Gastroesophageal sphincter (tissue), 4 donors: Measurements from ENCODE around the gene CCDC106. TPM values are rescaled to one million over a fixed set of nuclear protein-coding genes. Genes with fewer than 3 reads are reported as not detected.

Experiments used
- ATAC-seq: fragments of 150-250 bp; one replicate; pipeline ENCODE4 v1.9.1; 2016; ENCODE audit warnings: mild to moderate bottlenecking, moderate library complexity
- H3K27ac ChIP-seq, 4 donors: fragments of 200-600 bp; sonication (generic) in 3 of 4; 1 replicate in 3 of 4; 2 replicates in 1 of 4; pipeline ENCODE4 v1.5.1; 2016 to 2019
- H3K27me3 ChIP-seq: fragments of 200-600 bp; sonication (generic); one replicate; pipeline ENCODE4 v1.5.1; 2019
- H3K36me3 ChIP-seq, 2 donors: fragments of 200-600 bp; sonication (generic); one replicate each; pipeline ENCODE4 v1.5.1; 2019; ENCODE audit warnings: control low read depth in 1 of 2
- H3K4me1 ChIP-seq, 3 donors: fragments of 200-600 bp; sonication (generic); 1 replicate in 2 of 3; 2 replicates in 1 of 3; pipeline ENCODE4 v1.5.1; 2016 to 2019; ENCODE audit warnings: control low read depth in 2 of 3
- H3K4me3 ChIP-seq, 2 donors: fragments of 200-600 bp; sonication (generic); one replicate each; pipeline ENCODE4 v1.5.1; 2019; ENCODE audit warnings: mild to moderate bottlenecking in 1 of 2, moderate library complexity in 1 of 2
- H3K9me3 ChIP-seq, 3 donors: fragments of 200-600 bp; sonication (generic); one replicate each; pipeline ENCODE4 v1.5.1; 2017 to 2019; ENCODE audit warnings: control low read depth in 2 of 3
- CTCF ChIP-seq, 4 experiments: fragments of 200-600 bp in 2 of 4; fragments of 450-650 bp in 2 of 4; sonication (generic) in 1 of 4; IDR thresholded peaks; one replicate each; pipeline ENCODE4 v1.5.1; 2017 to 2019; ENCODE audit warnings: antibody characterized with exemption in 4 of 4, mild to moderate bottlenecking in 2 of 4, moderate library complexity in 2 of 4
- EP300 ChIP-seq: sonication (generic); formaldehyde crosslinking; IDR thresholded peaks from one replicate; pipeline ENCODE4 v1.6.1; 2017; ENCODE audit warnings: antibody characterized with exemption, mild to moderate bottlenecking
- POLR2A ChIP-seq, 2 donors: fragments of 450-650 bp; IDR thresholded peaks; one replicate each; pipeline ENCODE4 v1.6.1; 2017; ENCODE audit warnings: antibody characterized with exemption in 2 of 2, mild to moderate bottlenecking in 2 of 2, moderate library complexity in 1 of 2
- POLR2AphosphoS5 ChIP-seq: sonication (generic); formaldehyde crosslinking; IDR thresholded peaks from one replicate; pipeline ENCODE4 v1.6.1; 2017; ENCODE audit warnings: antibody characterized with exemption
- WGBS, 2 donors: methylation state at CpG; one replicate each; pipeline ENCODE4 v1.1.5; 2018; ENCODE audit warnings: low coverage in 1 of 2; 5-methylcytosine and 5-hydroxymethylcytosine counted together
- total RNA-seq, 4 donors: library from RNA; depleted of rRNA; stranded (reverse); fragments of >200 nt; gene quantifications; one replicate each; pipeline ENCODE4 v1.1.0, GENCODE V29; 2016

The CCDC106 gene
- total RNA-seq, 4 donors from 2014 or later, result 11.4 to 28.5 (median 15.5) TPM

- Histone ChIP-seq H3K27ac (peak overlapping the region in 2 of 4 donors; percentile 90 to 96), H3K4me1 (peaks cover 5 to 89% (median 63%) of the 10 kb centered on the region in 3 donors), H3K4me3 (no peak overlapping the region), H3K36me3 (no peaks in the 10 kb centered on the region), H3K9me3 (no peaks in the 10 kb centered on the region), H3K27me3 (no peaks in the 10 kb centered on the region)
- no peak for ATAC-seq
- WGBS, 2 donors, result 96% methylated on average over 3 of the region's 6 CpGs; no CpG with 5 or more reads in 1 of the 2 donors
- TF ChIP-seq POLR2AphosphoS5, result no peak
- no peak for TF ChIP-seq POLR2A (IDR thresholded peaks at IDR 0.05)
- peak in 3 of 4 experiments; percentile 15 to 41 (median 19) for TF ChIP-seq CTCF (IDR thresholded peaks at IDR 0.05)
- no peak for TF ChIP-seq EP300
Observed at GRCh38 chr19:55638864-55639359, 9.1 kb upstream of the CCDC106 start.

- Histone ChIP-seq H3K4me3 (peak overlapping the region; percentile 89 to 95), H3K36me3 (peaks cover 0 to 7% of the 10 kb centered on the region in 2 donors), H3K27ac (peak overlapping the region; percentile 83 to 96 (median 93)), H3K9me3 (no peaks in the 10 kb centered on the region), H3K27me3 (no peaks in the 10 kb centered on the region), H3K4me1 (peaks cover 5 to 94% (median 66%) of the 10 kb centered on the region in 3 donors)
- TF ChIP-seq POLR2A (IDR thresholded peaks at IDR 0.05) (no peak), CTCF (IDR thresholded peaks at IDR 0.05) (peak in 3 of 4 experiments; percentile 55 to 67 (median 60))
- ATAC-seq, result peak; percentile 26
- no CpG with 5 or more reads among the region's 38 CpGs for WGBS, 2 donors
Observed at GRCh38 chr19:55640043-55640576, 7.9 kb upstream of the CCDC106 start.

- Histone ChIP-seq H3K36me3 (peaks cover 0 to 14% of the 10 kb centered on the region in 2 donors), H3K4me1 (peaks cover 5 to 95% (median 64%) of the 10 kb centered on the region in 3 donors), H3K4me3 (peak within 1 kb of the TSS; percentile 89 to 95), H3K27ac (peak within 1 kb of the TSS; percentile 83 to 96 (median 93)), H3K9me3 (no peaks in the 10 kb centered on the region), H3K27me3 (no peaks in the 10 kb centered on the region)
- ATAC-seq, result peak; percentile 72
- WGBS, 2 donors, result 0% methylated on average over 16 of the region's 89 CpGs; no CpG with 5 or more reads in 1 of the 2 donors
- TF ChIP-seq CTCF (IDR thresholded peaks at IDR 0.05) (no peak), POLR2A (IDR thresholded peaks at IDR 0.05) (peak; percentile 14 to 30), POLR2AphosphoS5 (peak; percentile 10), EP300 (no peak)
Observed at GRCh38 chr19:55640577-55641425, 7.2 kb upstream of the CCDC106 start, which contains the start of gene ZNF580. Gene ZNF580, plus strand, starts transcription at chr19:55641002. Its CDS starts 1,507 bp downstream, at chr19:55642509.

- 0 to 2% methylated on average over 2 to 24 of the region's 25 CpGs for WGBS, 2 donors
- Histone ChIP-seq H3K9me3 (no peaks in the 10 kb centered on the region), H3K27me3 (no peaks in the 10 kb centered on the region), H3K4me1 (peaks cover 3 to 94% (median 56%) of the 10 kb centered on the region in 3 donors), H3K36me3 (peaks cover 0 to 19% of the 10 kb centered on the region in 2 donors), H3K4me3 (peak overlapping the region; percentile 89 to 95), H3K27ac (peak overlapping the region; percentile 83 to 96 (median 93))
- ATAC-seq, result peak; percentile 3
- TF ChIP-seq POLR2AphosphoS5 (no peak), EP300 (no peak), POLR2A (IDR thresholded peaks at IDR 0.05) (no peak), CTCF (IDR thresholded peaks at IDR 0.05) (no peak)
Observed at GRCh38 chr19:55641426-55642152, 6.4 kb upstream of the CCDC106 start.
